Neural cell (in vitro differentiated cells): ENCODE measurements around the gene FGF6. TPM values are rescaled to one million over a fixed set of nuclear protein-coding genes. Genes with fewer than 3 reads are reported as not detected.

Source experiments
- H2AFZ ChIP-seq: fragments of 200-600, 300-800 bp; sonication (generic), shearing (Covaris generic); 2 replicates; pipeline ENCODE4 v1.6.0; 2014; ENCODE audit warnings: low read depth, mild to moderate bottlenecking, antibody characterized with exemption, low read length, moderate library complexity
- H3F3A ChIP-seq: fragments of 200-600 bp; shearing (Covaris generic); 2 replicates; pipeline ENCODE4 v1.6.1; 2016; ENCODE audit warnings: mild to moderate bottlenecking, moderate library complexity, mixed read lengths, antibody characterized with exemption, low read length; ENCODE audit not compliant: insufficient read depth, poor library complexity, severe bottlenecking
- H3K27ac ChIP-seq: fragments of 200-600, 300-800 bp; sonication (generic), shearing (Covaris generic); 2 replicates; pipeline ENCODE4 v1.5.1; 2014; ENCODE audit warnings: mild to moderate bottlenecking, low read length, moderate library complexity
- H3K27me3 ChIP-seq: fragments of 300-800, 200-600 bp; sonication (generic), shearing (Covaris generic); 2 replicates; pipeline ENCODE4 v1.6.0; 2014; ENCODE audit warnings: mild to moderate bottlenecking, low read depth, low read length, moderate library complexity; ENCODE audit not compliant: insufficient read depth
- H3K36me3 ChIP-seq: fragments of 300-800, 200-600 bp; sonication (generic), shearing (Covaris generic); 2 replicates; pipeline ENCODE4 v1.5.1; 2014; ENCODE audit warnings: mild to moderate bottlenecking, antibody characterized with exemption, low read length, moderate library complexity; ENCODE audit not compliant: insufficient read depth
- H3K4me2 ChIP-seq: fragments of 300-800, 200-600 bp; sonication (generic), shearing (Covaris generic); 2 replicates; pipeline ENCODE4 v1.6.0; 2014; ENCODE audit warnings: mild to moderate bottlenecking, low read length
- H3K4me3 ChIP-seq: fragments of 300-800, 200-600 bp; sonication (generic), shearing (Covaris generic); 2 replicates; pipeline ENCODE4 v1.5.1; 2014; ENCODE audit warnings: mild to moderate bottlenecking, low read length, moderate library complexity
- H3K79me2 ChIP-seq: fragments of 200-600 bp; shearing (Covaris generic); replicated peaks from 2 replicates; pipeline ENCODE4 v1.6.0; 2014; ENCODE audit warnings: mild to moderate bottlenecking, low read length, moderate library complexity; ENCODE audit not compliant: insufficient read depth
- H3K9ac ChIP-seq: fragments of 300-800, 200-600 bp; sonication (generic), shearing (Covaris generic); 2 replicates; pipeline ENCODE4 v1.6.1; 2016; ENCODE audit warnings: mild to moderate bottlenecking, low read length, mixed read lengths
- H3K9me2 ChIP-seq: fragments of 200-600 bp; shearing (Covaris generic); 2 replicates; pipeline ENCODE4 v1.6.1; 2016; ENCODE audit warnings: mild to moderate bottlenecking, low read length, mixed read lengths; ENCODE audit not compliant: insufficient read depth
- H3K9me3 ChIP-seq: fragments of 200-600, 300-800 bp; sonication (generic), shearing (Covaris generic); 2 replicates; pipeline ENCODE4 v1.6.1; 2016; ENCODE audit warnings: mild to moderate bottlenecking, mixed run types, low read length, moderate library complexity, mixed read lengths
- H4K20me1 ChIP-seq: fragments of 200-600 bp; shearing (Covaris generic); 2 replicates; pipeline ENCODE4 v1.6.1; 2016; ENCODE audit warnings: mild to moderate bottlenecking, mixed run types; ENCODE audit not compliant: insufficient read depth
- CTCF ChIP-seq: fragments of 450-650 bp; IDR thresholded peaks from 2 replicates; pipeline ENCODE4 v1.5.1; 2014; ENCODE audit warnings: antibody characterized with exemption, mild to moderate bottlenecking, moderate library complexity; ENCODE audit not compliant: poor library complexity, severe bottlenecking
- EP300 ChIP-seq: fragments of 450-650 bp; conservative IDR thresholded peaks from 2 replicates; pipeline ENCODE4 v1.6.1; 2014; ENCODE audit warnings: antibody characterized with exemption, mild to moderate bottlenecking, moderate library complexity; ENCODE audit not compliant: poor library complexity, severe bottlenecking
- EZH2 ChIP-seq: fragments of 200-600, 300-800 bp; shearing (Covaris generic), sonication (generic); IDR thresholded peaks from 2 replicates; pipeline ENCODE4 v1.6.1; 2014; ENCODE audit warnings: antibody characterized with exemption, low read length, borderline replicate concordance, mild to moderate bottlenecking; ENCODE audit not compliant: insufficient read depth, poor library complexity, severe bottlenecking
- MXI1 ChIP-seq: fragments of 450-650 bp; conservative IDR thresholded peaks from 2 replicates; pipeline ENCODE4 v1.6.1; 2014; ENCODE audit warnings: antibody characterized with exemption, mild to moderate bottlenecking; ENCODE audit not compliant: poor library complexity, severe bottlenecking
- POLR2AphosphoS5 ChIP-seq: IDR thresholded peaks from 2 replicates; pipeline ENCODE4 v1.6.1; 2012
- RAD21 ChIP-seq: fragments of 450-650 bp; conservative IDR thresholded peaks from 2 replicates; pipeline ENCODE4 v1.6.1; 2014; ENCODE audit warnings: antibody characterized with exemption, mild to moderate bottlenecking, moderate library complexity
- SMC3 ChIP-seq: fragments of 450-650 bp; conservative IDR thresholded peaks from 2 replicates; pipeline ENCODE4 v1.6.1; 2014; ENCODE audit warnings: antibody characterized with exemption, mild to moderate bottlenecking, moderate library complexity; ENCODE audit not compliant: poor library complexity
- TAF1 ChIP-seq: IDR thresholded peaks from 2 replicates; pipeline ENCODE4 v1.6.1; 2012; ENCODE audit warnings: low read depth
- polyA plus RNA-seq: library from polyadenylated mRNA; depleted of rRNA; stranded (reverse); fragments of >200 nt; gene quantifications from 2 replicates; pipeline ENCODE4 v1.2.3, GENCODE V29; 2014
- TF ChIP-seq, protein P1 (sequence below): IDR thresholded peaks from 2 replicates; pipeline ENCODE4 v1.6.1; 2012; ENCODE audit warnings: borderline replicate concordance

FGF6 gene
- polyA plus RNA-seq, 1 donor from 2014 or later = not detected

DNA sequence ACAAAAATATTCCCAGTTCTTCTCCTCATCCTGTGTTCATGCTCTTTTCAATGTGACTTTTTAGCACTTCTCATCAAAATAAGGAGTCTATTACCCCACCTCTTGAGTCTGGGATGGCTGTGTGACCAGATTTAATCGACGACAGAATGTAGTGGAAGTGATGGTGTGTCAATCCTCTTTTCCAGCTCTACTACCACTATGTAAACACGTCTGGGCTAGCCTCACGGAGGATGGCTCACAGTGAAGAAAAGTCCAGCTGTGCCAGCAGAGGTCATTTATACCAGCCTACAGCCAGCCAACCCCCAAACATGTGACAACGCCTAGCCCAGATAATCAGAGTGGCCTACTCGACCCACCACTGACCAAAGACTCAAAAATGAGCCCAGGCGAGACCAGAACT, 37.3 kb upstream of the FGF6 start:
- H3K9me2 ChIP-seq = no peaks in the 10 kb centered on the region
- no peaks in the 10 kb centered on the region for H3K27me3 ChIP-seq
- no peaks in the 10 kb centered on the region for H4K20me1 ChIP-seq
- H3F3A ChIP-seq = no peaks in the 10 kb centered on the region
- H3K9ac ChIP-seq = no peak overlapping the region
- H3K9me3 ChIP-seq = no peaks in the 10 kb centered on the region
- H3K79me2 ChIP-seq = no peaks in the 10 kb centered on the region
- H3K27ac ChIP-seq = no peak overlapping the region
- H3K36me3 ChIP-seq = no peaks in the 10 kb centered on the region
- no peak for TF ChIP-seq SMC3
- no peak for TF ChIP-seq EZH2
- no peak for TF ChIP-seq CTCF
- TF ChIP-seq RAD21 = no peak
- no peak for TF ChIP-seq TAF1
- TF ChIP-seq MXI1 = no peak
- no peak for TF ChIP-seq POLR2AphosphoS5
- no peak for TF ChIP-seq EP300
- TF ChIP-seq, protein P1, sequence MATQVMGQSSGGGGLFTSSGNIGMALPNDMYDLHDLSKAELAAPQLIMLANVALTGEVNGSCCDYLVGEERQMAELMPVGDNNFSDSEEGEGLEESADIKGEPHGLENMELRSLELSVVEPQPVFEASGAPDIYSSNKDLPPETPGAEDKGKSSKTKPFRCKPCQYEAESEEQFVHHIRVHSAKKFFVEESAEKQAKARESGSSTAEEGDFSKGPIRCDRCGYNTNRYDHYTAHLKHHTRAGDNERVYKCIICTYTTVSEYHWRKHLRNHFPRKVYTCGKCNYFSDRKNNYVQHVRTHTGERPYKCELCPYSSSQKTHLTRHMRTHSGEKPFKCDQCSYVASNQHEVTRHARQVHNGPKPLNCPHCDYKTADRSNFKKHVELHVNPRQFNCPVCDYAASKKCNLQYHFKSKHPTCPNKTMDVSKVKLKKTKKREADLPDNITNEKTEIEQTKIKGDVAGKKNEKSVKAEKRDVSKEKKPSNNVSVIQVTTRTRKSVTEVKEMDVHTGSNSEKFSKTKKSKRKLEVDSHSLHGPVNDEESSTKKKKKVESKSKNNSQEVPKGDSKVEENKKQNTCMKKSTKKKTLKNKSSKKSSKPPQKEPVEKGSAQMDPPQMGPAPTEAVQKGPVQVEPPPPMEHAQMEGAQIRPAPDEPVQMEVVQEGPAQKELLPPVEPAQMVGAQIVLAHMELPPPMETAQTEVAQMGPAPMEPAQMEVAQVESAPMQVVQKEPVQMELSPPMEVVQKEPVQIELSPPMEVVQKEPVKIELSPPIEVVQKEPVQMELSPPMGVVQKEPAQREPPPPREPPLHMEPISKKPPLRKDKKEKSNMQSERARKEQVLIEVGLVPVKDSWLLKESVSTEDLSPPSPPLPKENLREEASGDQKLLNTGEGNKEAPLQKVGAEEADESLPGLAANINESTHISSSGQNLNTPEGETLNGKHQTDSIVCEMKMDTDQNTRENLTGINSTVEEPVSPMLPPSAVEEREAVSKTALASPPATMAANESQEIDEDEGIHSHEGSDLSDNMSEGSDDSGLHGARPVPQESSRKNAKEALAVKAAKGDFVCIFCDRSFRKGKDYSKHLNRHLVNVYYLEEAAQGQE = no peak
- H2AFZ ChIP-seq = no peak overlapping the region
- H3K4me2 ChIP-seq = no peak overlapping the region
- no peak overlapping the region for H3K4me3 ChIP-seq

GRCh38 chr12:4478933-4479332, 33.3 kb upstream of the FGF6 start:
- H3K9me3 ChIP-seq = no peaks in the 10 kb centered on the region
- H3K9ac ChIP-seq = no peak overlapping the region
- no peaks in the 10 kb centered on the region for H4K20me1 ChIP-seq
- no peak overlapping the region for H2AFZ ChIP-seq
- H3K36me3 ChIP-seq = no peaks in the 10 kb centered on the region
- H3K4me2 ChIP-seq = no peak overlapping the region
- no peak overlapping the region for H3K27ac ChIP-seq
- H3K79me2 ChIP-seq = no peaks in the 10 kb centered on the region
- no peak overlapping the region for H3K4me3 ChIP-seq
- no peak for TF ChIP-seq MXI1
- no peak for TF ChIP-seq POLR2AphosphoS5
- TF ChIP-seq, protein P1 = no peak
- no peak for TF ChIP-seq EZH2
- TF ChIP-seq CTCF = no peak
- TF ChIP-seq RAD21 = no peak
- TF ChIP-seq TAF1 = no peak
- no peak for TF ChIP-seq SMC3
- H3K9me2 ChIP-seq = no peaks in the 10 kb centered on the region
- no peaks in the 10 kb centered on the region for H3F3A ChIP-seq
- H3K27me3 ChIP-seq = no peaks in the 10 kb centered on the region
